GM23338 (cell line): Measurements from ENCODE around the gene SMOC2. TPM values are rescaled to one million over a fixed set of nuclear protein-coding genes. Genes with fewer than 3 reads are reported as not detected.

Experiments
- ATAC-seq: fragments of 200-7000 bp; cut with Tn5 transposase; 3 replicates; pipeline ENCODE4 v1.9.1; 2020
- DNase-seq: peaks from one replicate; pipeline ENCODE4 v3.0.0-alpha.2; 2015; ENCODE audit warnings: low spot score
- H2AFZ ChIP-seq: fragments of 200-600 bp; sonication (generic); 2 replicates; pipeline ENCODE4 v1.8.0; 2016; ENCODE audit warnings: antibody characterized with exemption, mild to moderate bottlenecking, moderate library complexity
- H3F3A ChIP-seq: fragments of 200-600 bp; sonication (generic); replicated peaks from 2 replicates; pipeline ENCODE4 v1.8.0; 2017; ENCODE audit warnings: antibody characterized with exemption, mixed run types, low read depth
- H3K27ac ChIP-seq: fragments of 200-600 bp; sonication (generic); 2 replicates; pipeline ENCODE4 v1.6.1; 2016; ENCODE audit warnings: low read depth
- H3K27me3 ChIP-seq: fragments of 200-600 bp; sonication (generic); 2 replicates; pipeline ENCODE4 v1.8.0; 2016; ENCODE audit warnings: mild to moderate bottlenecking, mixed run types, moderate library complexity; ENCODE audit not compliant: insufficient read depth
- H3K36me3 ChIP-seq: fragments of 200-600 bp; sonication (generic); 2 replicates; pipeline ENCODE4 v1.8.0; 2016; ENCODE audit warnings: mild to moderate bottlenecking; ENCODE audit not compliant: insufficient read depth
- H3K4me1 ChIP-seq: fragments of 200-600 bp; sonication (generic); 2 replicates; pipeline ENCODE4 v1.8.0; 2016; ENCODE audit warnings: mild to moderate bottlenecking, moderate library complexity; ENCODE audit not compliant: insufficient read depth
- H3K4me2 ChIP-seq: fragments of 200-600 bp; sonication (generic); 2 replicates; pipeline ENCODE4 v1.7.1; 2017; ENCODE audit warnings: mixed run types
- H3K4me3 ChIP-seq: fragments of 200-600 bp; sonication (generic); 2 replicates; pipeline ENCODE4 v1.6.1; 2016; ENCODE audit warnings: mixed run types
- H3K79me2 ChIP-seq: fragments of 200-600 bp; sonication (generic); replicated peaks from 2 replicates; pipeline ENCODE4 v1.8.0; 2017; ENCODE audit warnings: mild to moderate bottlenecking; ENCODE audit not compliant: insufficient read depth
- H3K9me2 ChIP-seq: fragments of 200-600 bp; sonication (generic); 2 replicates; pipeline ENCODE4 v1.8.0; 2017; ENCODE audit not compliant: insufficient read depth
- H4K20me1 ChIP-seq: fragments of 200-600 bp; sonication (generic); replicated peaks from 2 replicates; pipeline ENCODE4 v1.8.0; 2017; ENCODE audit warnings: mild to moderate bottlenecking; ENCODE audit not compliant: insufficient read depth
- H3K27ac Mint-ChIP-seq: 2 replicates; pipeline ENCODE4 v1.8.0; 2020; ENCODE audit warnings: inconsistent platforms, mild to moderate bottlenecking, moderate library complexity, mixed read lengths
- H3K27me3 Mint-ChIP-seq: 3 replicates; pipeline ENCODE4 v1.8.0; 2022; ENCODE audit warnings: low read depth, mild to moderate bottlenecking, moderate library complexity, mixed read lengths, inconsistent platforms; ENCODE audit not compliant: insufficient read depth, poor library complexity
- H3K36me3 Mint-ChIP-seq: 3 replicates; pipeline ENCODE4 v1.8.0; 2021; ENCODE audit warnings: low read depth, mild to moderate bottlenecking, inconsistent platforms, moderate library complexity, mixed read lengths
- H3K4me1 Mint-ChIP-seq: 3 replicates; pipeline ENCODE4 v1.8.0; 2020; ENCODE audit warnings: mild to moderate bottlenecking, inconsistent platforms, mixed read lengths
- H3K4me3 Mint-ChIP-seq: 3 replicates; pipeline ENCODE4 v1.8.0; 2021; ENCODE audit warnings: moderate library complexity, mild to moderate bottlenecking, inconsistent platforms, mixed read lengths
- H3K9me3 Mint-ChIP-seq: 3 replicates; pipeline ENCODE4 v1.8.0; 2020; ENCODE audit warnings: moderate library complexity, mild to moderate bottlenecking, inconsistent platforms, mixed read lengths
- CTCF ChIP-seq, 2 experiments: fragments of 200-600 bp in 1 of 2; sonication (generic) in 1 of 2; conservative IDR thresholded peaks; 2 replicates each; pipeline versions ENCODE4 v1.5.1 to v1.6.1; 2016 to 2017; ENCODE audit warnings: antibody characterized with exemption in 2 of 2, low read depth in 2 of 2, mild to moderate bottlenecking in 2 of 2, moderate library complexity in 1 of 2
- ETS1 ChIP-seq: IDR thresholded peaks from 2 replicates; pipeline ENCODE4 v1.6.1; 2016; ENCODE audit warnings: antibody characterized with exemption
- EZH2phosphoT487 ChIP-seq: fragments of 200-600 bp; sonication (generic); IDR thresholded peaks from one replicate; pipeline ENCODE4 v1.8.1; 2018; ENCODE audit warnings: antibody characterized with exemption; ENCODE audit not compliant: unreplicated experiment
- NANOG ChIP-seq: IDR thresholded peaks from 2 replicates; pipeline ENCODE4 v1.6.1; 2016; ENCODE audit warnings: antibody characterized with exemption, borderline replicate concordance
- REST ChIP-seq: IDR thresholded peaks from one replicate; pipeline ENCODE4 v1.6.1; 2018; ENCODE audit warnings: antibody characterized with exemption; ENCODE audit not compliant: unreplicated experiment
- ZNF114 ChIP-seq: fragments of 250-450 bp; sonication (Bioruptor Pico); IDR thresholded peaks from 2 replicates; pipeline ENCODE4 v1.5.0; 2020; ENCODE audit warnings: mild to moderate bottlenecking, moderate library complexity
- ZNF331 ChIP-seq: fragments of 250-450 bp; sonication (Bioruptor Pico); IDR thresholded peaks from 2 replicates; pipeline ENCODE4 v1.5.0; 2020; ENCODE audit warnings: low read depth, mild to moderate bottlenecking, moderate library complexity
- ZNF462 ChIP-seq: fragments of 250-450 bp; sonication (Bioruptor Pico); IDR thresholded peaks from 2 replicates; pipeline ENCODE4 v1.5.0; 2020; ENCODE audit warnings: mild to moderate bottlenecking, moderate library complexity
- polyA plus RNA-seq: library from polyadenylated mRNA; unstranded; fragments of >200 nt; fragmentation: Nextera tagmentation; extraction: Ambion mirVana; gene quantifications from 2 replicates; pipeline ENCODE4 v1.2.1, GENCODE V29; 2016
- total RNA-seq: library from RNA; depleted of rRNA; stranded (reverse); fragments of >200 nt; shearing (Covaris generic); gene quantifications from 2 replicates; pipeline ENCODE4 v1.2.3, GENCODE V29; 2014

Gene SMOC2
- total and polyA plus RNA-seq, 2 experiments from 2014 or later = 4.3 to 6.5 TPM

GRCh38 chr6:168418711-168419121, 22.3 kb upstream of the SMOC2 start (continued):
- TF ChIP-seq ETS1 = no peak

- Histone ChIP-seq H3K9me2 (no peaks in the 10 kb centered on the region), H3K27me3 (no peaks in the 10 kb centered on the region), H3K4me3 (no peak overlapping the region), H3K4me1 (no peaks in the 10 kb centered on the region), H2AFZ (no peak overlapping the region), H3K79me2 (no peaks in the 10 kb centered on the region), H3F3A (no peaks in the 10 kb centered on the region), H3K27ac (no peak overlapping the region), H4K20me1 (no peaks in the 10 kb centered on the region), H3K4me2 (no peak overlapping the region), H3K36me3 (no peaks in the 10 kb centered on the region)
- Mint-ChIP-seq H3K36me3 (no peaks in the 10 kb centered on the region), H3K27ac (no peak overlapping the region), H3K4me1 (peaks cover 19% of the 10 kb centered on the region), H3K4me3 (no peak overlapping the region), H3K27me3 (no peaks in the 10 kb centered on the region), H3K9me3 (no peaks in the 10 kb centered on the region)
- no peak for ATAC-seq
- DNase-seq = no peak
- TF ChIP-seq ZNF114 (CRISPR knock-in tag) (no peak), NANOG (no peak)
Observed at GRCh38 chr6:168419569-168419968, 21.4 kb upstream of the SMOC2 start.

GRCh38 chr6:168420084-168420483, 20.9 kb upstream of the SMOC2 start:
- no peaks in the 10 kb centered on the region for H3K27me3 Mint-ChIP-seq
- H2AFZ ChIP-seq = no peak overlapping the region
- TF ChIP-seq REST = no peak
- no peak for TF ChIP-seq ZNF114 (CRISPR knock-in tag)
- no peak for TF ChIP-seq ZNF331 (CRISPR knock-in tag)
- no peak for TF ChIP-seq EZH2phosphoT487
- no peak for TF ChIP-seq ZNF462 (CRISPR knock-in tag)
- no peak for TF ChIP-seq CTCF (conservative IDR thresholded peaks at IDR 0.05; ENCODE audit: low read depth in 2 of 2)

More at GRCh38 chr6:168420084-168420483, 20.9 kb upstream of the SMOC2 start:
- no peak overlapping the region for H3K4me2 ChIP-seq
- no peak overlapping the region for H3K27ac ChIP-seq
- no peak overlapping the region for H3K4me3 ChIP-seq
- peaks cover under 1% of the 10 kb centered on the region; the same call in 1 of the 2 replicates for H3K4me1 ChIP-seq
- H3K27me3 ChIP-seq = no peaks in the 10 kb centered on the region
- Mint-ChIP-seq H3K9me3 (no peaks in the 10 kb centered on the region), H3K4me3 (no peak overlapping the region), H3K4me1 (peaks cover 20% of the 10 kb centered on the region), H3K27ac (no peak overlapping the region), H3K36me3 (no peaks in the 10 kb centered on the region)
- H3K79me2 ChIP-seq = no peaks in the 10 kb centered on the region
- no peaks in the 10 kb centered on the region for H3K9me2 ChIP-seq
- H4K20me1 ChIP-seq = no peaks in the 10 kb centered on the region
- DNase-seq = no peak
- ATAC-seq = no peak
- H3K36me3 ChIP-seq = no peaks in the 10 kb centered on the region
- no peaks in the 10 kb centered on the region for H3F3A ChIP-seq
